ENCODE measurements around the gene CRTC1.

- no peak for TF ChIP-seq POLR2A (IDR thresholded peaks at IDR 0.05)
- TF ChIP-seq, protein P1, sequence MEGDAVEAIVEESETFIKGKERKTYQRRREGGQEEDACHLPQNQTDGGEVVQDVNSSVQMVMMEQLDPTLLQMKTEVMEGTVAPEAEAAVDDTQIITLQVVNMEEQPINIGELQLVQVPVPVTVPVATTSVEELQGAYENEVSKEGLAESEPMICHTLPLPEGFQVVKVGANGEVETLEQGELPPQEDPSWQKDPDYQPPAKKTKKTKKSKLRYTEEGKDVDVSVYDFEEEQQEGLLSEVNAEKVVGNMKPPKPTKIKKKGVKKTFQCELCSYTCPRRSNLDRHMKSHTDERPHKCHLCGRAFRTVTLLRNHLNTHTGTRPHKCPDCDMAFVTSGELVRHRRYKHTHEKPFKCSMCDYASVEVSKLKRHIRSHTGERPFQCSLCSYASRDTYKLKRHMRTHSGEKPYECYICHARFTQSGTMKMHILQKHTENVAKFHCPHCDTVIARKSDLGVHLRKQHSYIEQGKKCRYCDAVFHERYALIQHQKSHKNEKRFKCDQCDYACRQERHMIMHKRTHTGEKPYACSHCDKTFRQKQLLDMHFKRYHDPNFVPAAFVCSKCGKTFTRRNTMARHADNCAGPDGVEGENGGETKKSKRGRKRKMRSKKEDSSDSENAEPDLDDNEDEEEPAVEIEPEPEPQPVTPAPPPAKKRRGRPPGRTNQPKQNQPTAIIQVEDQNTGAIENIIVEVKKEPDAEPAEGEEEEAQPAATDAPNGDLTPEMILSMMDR (IDR thresholded peaks at IDR 0.05 in 8 of 11, conservative IDR thresholded peaks at IDR 0.05 in 3 of 11), result no peak
Measured at GRCh38 chr19:18742324-18742723, 58.8 kb downstream of the CRTC1 start.
